SU-DHL-6 (cell line): ENCODE results near the gene SIL1.

Source experiments
- EZH2phosphoT487 ChIP-seq: fragments of 200-600 bp; sonication (generic), shearing (Covaris generic); conservative IDR thresholded peaks from 2 replicates; pipeline ENCODE4 v1.6.1; 2018; ENCODE audit warnings: mild to moderate bottlenecking, antibody characterized with exemption, low read length, moderate library complexity, mixed read lengths
- TF ChIP-seq, protein P1 (sequence below): fragments of 200-600 bp; sonication (generic); IDR thresholded peaks from one replicate; pipeline ENCODE4 v1.5.1; 2017; ENCODE audit warnings: antibody characterized with exemption, mild to moderate bottlenecking, low read length, moderate library complexity; ENCODE audit not compliant: insufficient read depth, poor library complexity, severe bottlenecking

DNA sequence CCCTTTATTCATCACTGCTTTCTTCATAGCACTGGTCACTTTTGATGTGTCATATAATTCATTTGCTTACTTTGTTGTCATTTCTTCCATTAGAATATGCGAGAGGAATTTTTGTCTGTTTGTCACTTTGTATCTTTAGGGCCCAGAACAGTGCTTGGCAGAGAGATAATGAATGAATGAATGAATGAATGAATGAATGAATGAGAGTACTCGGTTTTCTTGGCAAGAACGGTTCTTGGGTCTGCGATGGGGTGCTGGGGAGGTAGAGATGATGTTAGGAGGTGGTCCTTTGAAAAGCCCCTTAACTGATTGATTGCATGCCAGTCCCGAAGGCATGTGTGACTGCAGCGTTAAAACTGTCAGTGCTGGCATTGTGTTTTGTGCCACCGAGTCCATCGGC, 270.6 kb downstream of the SIL1 start:
- TF ChIP-seq, protein P1, sequence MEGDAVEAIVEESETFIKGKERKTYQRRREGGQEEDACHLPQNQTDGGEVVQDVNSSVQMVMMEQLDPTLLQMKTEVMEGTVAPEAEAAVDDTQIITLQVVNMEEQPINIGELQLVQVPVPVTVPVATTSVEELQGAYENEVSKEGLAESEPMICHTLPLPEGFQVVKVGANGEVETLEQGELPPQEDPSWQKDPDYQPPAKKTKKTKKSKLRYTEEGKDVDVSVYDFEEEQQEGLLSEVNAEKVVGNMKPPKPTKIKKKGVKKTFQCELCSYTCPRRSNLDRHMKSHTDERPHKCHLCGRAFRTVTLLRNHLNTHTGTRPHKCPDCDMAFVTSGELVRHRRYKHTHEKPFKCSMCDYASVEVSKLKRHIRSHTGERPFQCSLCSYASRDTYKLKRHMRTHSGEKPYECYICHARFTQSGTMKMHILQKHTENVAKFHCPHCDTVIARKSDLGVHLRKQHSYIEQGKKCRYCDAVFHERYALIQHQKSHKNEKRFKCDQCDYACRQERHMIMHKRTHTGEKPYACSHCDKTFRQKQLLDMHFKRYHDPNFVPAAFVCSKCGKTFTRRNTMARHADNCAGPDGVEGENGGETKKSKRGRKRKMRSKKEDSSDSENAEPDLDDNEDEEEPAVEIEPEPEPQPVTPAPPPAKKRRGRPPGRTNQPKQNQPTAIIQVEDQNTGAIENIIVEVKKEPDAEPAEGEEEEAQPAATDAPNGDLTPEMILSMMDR = no peak
- no peak for TF ChIP-seq EZH2phosphoT487
